CD4-positive, alpha-beta T cell (primary cell): Measurements from ENCODE around the gene FOXL2NB. TPM values are rescaled to one million over a fixed set of nuclear protein-coding genes. Genes with fewer than 3 reads are reported as not detected.

ENCODE experiments used
- ATAC-seq: fragments of 200-7000 bp; cut with Tn5 transposase; one replicate; pipeline ENCODE4 v1.10.0; 2022; ENCODE audit warnings: mild to moderate bottlenecking; ENCODE audit not compliant: poor library complexity
- CTCF ChIA-PET: fragments of 350-600 bp; sonication (Branson Sonifier 250); formaldehyde crosslinking; loops from one replicate; lab custom pipeline; 2021; ENCODE audit warnings: antibody characterized with exemption, inconsistent platforms; lab: Charles Lee
- POLR2A ChIA-PET: fragments of 350-600 bp; sonication (Branson Sonifier 250); formaldehyde crosslinking; loops from one replicate; lab custom pipeline; 2021; ENCODE audit warnings: antibody characterized with exemption, inconsistent platforms; lab: Charles Lee
- DNase-seq, 14 experiments: peaks; one replicate each; pipeline ENCODE4 v3.0.0-alpha.2; 2013 to 2020; ENCODE audit warnings: mixed read lengths in 2 of 14
- H3K27ac ChIP-seq, 2 donors: one replicate each; pipeline versions ENCODE4 v1.5.1 to v1.7.0; 2013; ENCODE audit warnings: low read length in 2 of 2, low read depth in 1 of 2, mild to moderate bottlenecking in 1 of 2
- H3K27me3 ChIP-seq, 2 experiments: 1 replicate in 1 of 2; 2 replicates in 1 of 2; pipeline versions ENCODE4 v1.6.1 to v1.7.0; 2013; ENCODE audit warnings: low read length in 2 of 2, control low read depth in 1 of 2, mild to moderate bottlenecking in 1 of 2, moderate library complexity in 1 of 2; ENCODE audit not compliant: insufficient read depth in 2 of 2, control insufficient read depth in 1 of 2
- H3K36me3 ChIP-seq: one replicate; pipeline ENCODE4 v1.6.1; 2013; ENCODE audit warnings: low read length, control low read depth; ENCODE audit not compliant: insufficient read depth
- H3K4me1 ChIP-seq: one replicate; pipeline ENCODE4 v1.6.1; 2013; ENCODE audit warnings: low read length, control low read depth; ENCODE audit not compliant: insufficient read depth
- H3K4me3 ChIP-seq: one replicate; pipeline ENCODE4 v1.5.1; 2013; ENCODE audit warnings: mild to moderate bottlenecking, low read length, moderate library complexity
- H3K9me3 ChIP-seq, 2 experiments: 1 replicate in 1 of 2; 2 replicates in 1 of 2; pipeline versions ENCODE4 v1.6.1 to v1.7.0; 2013; ENCODE audit warnings: low read length in 2 of 2, mild to moderate bottlenecking in 2 of 2, control low read depth in 1 of 2, moderate library complexity in 1 of 2; ENCODE audit not compliant: control insufficient read depth in 1 of 2, insufficient read depth in 1 of 2
- H3K27ac Mint-ChIP-seq: one replicate; pipeline ENCODE4 v1.8.0; 2020; ENCODE audit warnings: mixed read lengths
- H3K27me3 Mint-ChIP-seq: one replicate; pipeline ENCODE4 v1.8.0; 2021; ENCODE audit warnings: mixed read lengths
- H3K36me3 Mint-ChIP-seq: one replicate; pipeline ENCODE4 v1.8.0; 2021; ENCODE audit warnings: low read depth, mixed read lengths
- H3K4me1 Mint-ChIP-seq: one replicate; pipeline ENCODE4 v1.8.0; 2021; ENCODE audit warnings: low read depth, mixed read lengths
- H3K4me3 Mint-ChIP-seq: one replicate; pipeline ENCODE4 v1.8.0; 2020; ENCODE audit warnings: mild to moderate bottlenecking, mixed read lengths
- H3K9me3 Mint-ChIP-seq: one replicate; pipeline ENCODE4 v1.8.0; 2020; ENCODE audit warnings: mixed read lengths
- CTCF ChIP-seq: fragments of 200-600 bp; IDR thresholded peaks from one replicate; pipeline ENCODE4 v1.8.0; 2022; ENCODE audit warnings: antibody characterized with exemption, mild to moderate bottlenecking
- intact Hi-C, 2 experiments: fragments of 100-400 bp; cut with DNase I in 1 of 2; cut with micrococcal nuclease in 1 of 2; formaldehyde crosslinking; loops; one replicate each; pipeline versions ENCODE4 v1.15.1 to v1.9.0; 2023 to 2025; cut with DNase I, micrococcal nuclease
- total RNA-seq, 174 experiments: library from RNA in 2 of 174; stranded (reverse) in 2 of 174; gene quantifications; one replicate each; pipeline ENCODE4 v1.2.3 and lab custom pipeline; 2021 to 2026

The FOXL2NB gene
- total RNA-seq, 2 experiments from 2014 or later: not detected

- POLR2A ChIA-PET: interaction anchor here (0.6 to 1.0 kb wide), 4 partner anchors 8 to 728 kb away, joined by 3 to 5 read pairs (median 3); no protein-coding TSS in a partner anchor
- Histone ChIP-seq H3K27me3 (peaks cover 82 to 97% of the 10 kb centered on the region in 2 experiments), H3K4me1 (peaks cover 50% of the 10 kb centered on the region), H3K9me3 (peaks cover 0 to 34% of the 10 kb centered on the region in 2 experiments), H3K4me3 (peak overlapping the region; percentile 38), H3K27ac (no peak overlapping the region), H3K36me3 (no peaks in the 10 kb centered on the region)
- DNase-seq (peak in 3 of 14 experiments; percentile 13 to 45 (median 41)), ATAC-seq (peak; percentile 23)
- Mint-ChIP-seq H3K36me3 (no peaks in the 10 kb centered on the region), H3K27ac (no peak overlapping the region), H3K9me3 (no peaks in the 10 kb centered on the region), H3K4me3 (peak overlapping the region; percentile 92), H3K4me1 (peaks cover 44% of the 10 kb centered on the region), H3K27me3 (peaks cover 90% of the 10 kb centered on the region)
- TF ChIP-seq CTCF: no peak
- intact Hi-C loops: no loop called here
- CTCF ChIA-PET: interaction anchor here (1.2 to 2.2 kb wide), 2 partner anchors 8 to 351 kb away, joined by 3 to 17 read pairs; no protein-coding TSS in a partner anchor
These were observed 1.9 kb upstream of the FOXL2NB start for GRCh38 chr3:138944929-138945708.

- Mint-ChIP-seq H3K4me3 (peak overlapping the region; percentile 76), H3K27me3 (peaks cover 90% of the 10 kb centered on the region), H3K27ac (no peak overlapping the region), H3K9me3 (no peaks in the 10 kb centered on the region), H3K4me1 (peaks cover 52% of the 10 kb centered on the region), H3K36me3 (no peaks in the 10 kb centered on the region)
- Histone ChIP-seq H3K27me3 (peaks cover 81 to 97% of the 10 kb centered on the region in 2 experiments), H3K9me3 (peaks cover 0 to 33% of the 10 kb centered on the region in 2 experiments), H3K4me1 (peaks cover 55% of the 10 kb centered on the region), H3K27ac (no peak overlapping the region), H3K4me3 (peak overlapping the region; percentile 33), H3K36me3 (no peaks in the 10 kb centered on the region)
- intact Hi-C loops: no loop called here
- POLR2A ChIA-PET: interaction anchor here (0.7 to 0.9 kb wide), 2 partner anchors 8 to 12 kb away, joined by 3 to 5 read pairs; no protein-coding TSS in a partner anchor
- ATAC-seq (no peak), DNase-seq (peak in 3 of 14 experiments; percentile 16 to 59 (median 56))
- no peak for TF ChIP-seq CTCF
- CTCF ChIA-PET: interaction anchor here (1.2 to 3.2 kb wide), 3 partner anchors 9 to 352 kb away, joined by 3 to 18 read pairs (median 17); no protein-coding TSS in a partner anchor
These were observed 1.0 kb upstream of the FOXL2NB start for GRCh38 chr3:138945709-138946662.
